ENCODE results near the gene ZNF784.
"Not testable (repeated sequence)": the region's sequence is repeated elsewhere in the genome, so short reads cannot be mapped to it uniquely, and the experiment has no call there.

The ZNF784 gene

DNA sequence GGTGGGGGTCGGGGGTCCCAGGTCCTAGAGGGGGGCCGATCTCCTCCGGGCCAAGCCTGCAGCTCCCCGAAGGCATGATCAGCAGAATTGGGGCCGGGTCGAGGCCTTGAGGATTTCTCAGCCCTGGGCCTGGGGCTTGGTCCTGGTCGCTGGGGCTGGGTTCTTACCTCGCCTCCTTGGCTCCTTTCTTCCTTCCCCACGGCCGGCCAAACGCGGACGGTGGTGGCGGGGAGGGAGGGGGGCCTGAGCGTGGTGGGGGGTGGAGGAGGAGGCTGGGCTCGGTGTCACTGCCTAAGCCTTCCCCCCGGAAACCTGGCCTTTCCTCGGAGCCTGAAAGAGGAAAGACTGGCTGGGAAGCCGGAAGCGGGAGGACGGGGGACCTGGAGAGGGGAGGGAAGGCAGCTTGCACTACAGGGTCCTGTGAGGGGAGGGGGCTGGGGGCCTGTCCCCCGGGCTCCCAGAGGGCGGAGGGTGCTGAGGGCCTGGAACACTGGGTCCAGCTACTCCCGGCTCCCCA is 43.7 kb downstream of the ZNF784 start, which contains the start of gene ZNF579:
ZNF579 (minus strand) TSS at position 221 of the 517 bp plus-strand sequence. CDS start 1,209 bp downstream, outside the sequence.
- DNase-seq, result no peak

GRCh38 chr19:55579766-55580621 is 44.4 kb downstream of the ZNF784 start:
- DNase-seq, result no peak

- no peak for DNase-seq
Observed at GRCh38 chr19:55578761-55579747, 45.3 kb downstream of the ZNF784 start.

DNA sequence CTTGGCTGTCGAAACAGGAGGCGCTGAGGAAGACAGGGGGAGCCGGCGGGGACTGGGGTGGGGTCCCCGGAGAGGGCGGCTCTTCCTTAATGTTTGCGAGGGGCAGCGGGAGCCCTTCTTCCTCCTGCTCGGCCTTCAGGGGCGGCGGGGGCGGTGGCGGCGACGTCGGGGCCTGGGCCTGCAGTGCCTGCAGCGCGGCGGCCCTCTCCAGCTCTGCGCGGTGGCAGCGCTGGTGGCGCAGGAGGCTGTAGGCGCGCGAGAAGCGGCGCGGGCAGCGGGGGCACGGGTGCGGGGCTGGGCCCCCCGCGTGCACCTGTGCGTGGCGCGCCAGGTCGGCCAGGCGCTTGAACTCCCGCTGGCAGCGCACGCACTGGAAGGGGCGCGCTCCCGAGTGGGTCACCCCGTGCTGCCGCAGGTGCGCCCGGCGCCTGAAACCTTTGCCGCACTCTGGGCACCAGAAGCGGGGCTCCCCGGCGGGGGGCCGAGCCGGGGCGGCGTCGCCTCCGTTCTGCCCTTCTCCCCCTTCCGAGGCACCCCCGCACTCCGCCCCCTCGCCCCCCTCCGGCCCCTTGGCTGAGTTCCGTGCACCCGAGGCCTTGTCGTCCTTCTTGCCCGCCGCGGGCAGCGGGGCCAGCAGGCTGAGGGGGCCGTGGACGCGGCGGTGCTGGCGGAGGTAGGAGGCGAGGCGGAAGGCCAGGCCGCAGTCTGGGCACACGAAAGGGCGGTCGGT is 46.2 kb downstream of the ZNF784 start:
- no peak for DNase-seq

GRCh38 chr19:55576746-55577145 is 47.6 kb downstream of the ZNF784 start:
- no peak for DNase-seq

GRCh38 chr19:55573929-55574328 is 50.4 kb downstream of the ZNF784 start:
- DNase-seq, result not testable (repeated sequence)

All from SIG-M5 (cell line).